DMS153 (cell line): ENCODE data around the gene FRMD8.

ENCODE experiments used
- DNase-seq: peaks from one replicate; lab custom pipeline; 2025; lab: John Stamatoyannopoulos, UW

Gene FRMD8

DNA sequence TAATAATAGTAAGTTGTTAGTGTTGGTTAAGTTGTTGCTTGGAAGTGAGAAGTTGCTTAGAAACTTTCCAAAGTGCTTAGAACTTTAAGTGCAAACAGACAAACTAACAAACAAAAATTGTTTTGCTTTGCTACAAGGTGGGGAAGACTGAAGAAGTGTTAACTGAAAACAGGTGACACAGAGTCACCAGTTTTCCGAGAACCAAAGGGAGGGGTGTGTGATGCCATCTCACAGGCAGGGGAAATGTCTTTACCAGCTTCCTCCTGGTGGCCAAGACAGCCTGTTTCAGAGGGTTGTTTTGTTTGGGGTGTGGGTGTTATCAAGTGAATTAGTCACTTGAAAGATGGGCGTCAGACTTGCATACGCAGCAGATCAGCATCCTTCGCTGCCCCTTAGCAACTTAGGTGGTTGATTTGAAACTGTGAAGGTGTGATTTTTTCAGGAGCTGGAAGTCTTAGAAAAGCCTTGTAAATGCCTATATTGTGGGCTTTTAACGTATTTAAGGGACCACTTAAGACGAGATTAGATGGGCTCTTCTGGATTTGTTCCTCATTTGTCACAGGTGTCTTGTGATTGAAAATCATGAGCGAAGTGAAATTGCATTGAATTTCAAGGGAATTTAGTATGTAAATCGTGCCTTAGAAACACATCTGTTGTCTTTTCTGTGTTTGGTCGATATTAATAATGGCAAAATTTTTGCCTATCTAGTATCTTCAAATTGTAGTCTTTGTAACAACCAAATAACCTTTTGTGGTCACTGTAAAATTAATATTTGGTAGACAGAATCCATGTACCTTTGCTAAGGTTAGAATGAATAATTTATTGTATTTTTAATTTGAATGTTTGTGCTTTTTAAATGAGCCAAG, 38.9 kb downstream of the FRMD8 start:
- no peak for DNase-seq

DNA sequence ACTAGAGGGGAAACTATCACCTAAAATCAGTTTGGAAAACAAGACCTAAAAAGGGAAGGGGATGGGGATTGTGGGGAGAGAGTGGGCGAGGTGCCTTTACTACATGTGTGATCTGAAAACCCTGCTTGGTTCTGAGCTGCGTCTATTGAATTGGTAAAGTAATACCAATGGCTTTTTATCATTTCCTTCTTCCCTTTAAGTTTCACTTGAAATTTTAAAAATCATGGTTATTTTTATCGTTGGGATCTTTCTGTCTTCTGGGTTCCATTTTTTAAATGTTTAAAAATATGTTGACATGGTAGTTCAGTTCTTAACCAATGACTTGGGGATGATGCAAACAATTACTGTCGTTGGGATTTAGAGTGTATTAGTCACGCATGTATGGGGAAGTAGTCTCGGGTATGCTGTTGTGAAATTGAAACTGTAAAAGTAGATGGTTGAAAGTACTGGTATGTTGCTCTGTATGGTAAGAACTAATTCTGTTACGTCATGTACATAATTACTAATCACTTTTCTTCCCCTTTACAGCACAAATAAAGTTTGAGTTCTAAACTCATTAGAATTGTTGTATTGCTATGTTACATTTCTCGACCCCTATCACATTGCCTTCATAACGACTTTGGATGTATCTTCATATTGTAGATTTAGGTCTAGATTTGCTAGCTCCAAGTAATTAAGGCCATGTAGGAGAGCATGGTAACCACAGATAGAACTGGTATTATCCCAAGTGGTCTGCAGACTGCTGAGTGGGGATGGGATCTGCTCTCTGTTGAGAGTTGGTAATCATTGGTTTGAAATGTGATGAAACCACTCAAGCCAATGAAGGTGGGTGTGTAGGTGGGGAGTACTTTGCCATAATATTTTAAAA, 39.8 kb downstream of the FRMD8 start:
- DNase-seq: no peak

GRCh38 chr11:65426839-65427690, 40.6 kb downstream of the FRMD8 start:
- no peak for DNase-seq

- no peak for DNase-seq
Observed at GRCh38 chr11:65427691-65428577, 41.5 kb downstream of the FRMD8 start.

DNA sequence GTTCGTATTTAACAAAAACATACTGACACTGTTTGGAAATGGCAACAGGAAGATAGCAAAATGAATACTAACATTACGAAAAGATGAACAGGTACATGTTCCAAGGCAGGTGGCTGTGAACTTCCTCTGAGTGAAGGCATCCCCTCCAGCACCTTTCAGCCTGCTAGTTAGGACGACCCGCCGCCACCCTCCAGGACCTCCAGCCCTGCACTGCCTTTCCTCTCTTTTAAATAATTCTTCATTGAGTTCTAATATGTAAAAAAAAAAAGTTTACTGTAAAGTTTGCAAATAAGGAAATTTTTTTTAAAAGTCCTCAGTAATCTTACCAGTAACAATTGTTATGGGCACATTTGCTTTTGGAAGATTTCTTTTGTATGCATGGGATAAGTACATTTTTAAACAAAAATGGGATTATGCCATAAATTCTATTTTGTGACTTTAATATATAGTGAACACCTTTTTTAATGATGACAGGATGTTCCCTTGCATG, 42.2 kb downstream of the FRMD8 start:
- DNase-seq: no peak

DNA sequence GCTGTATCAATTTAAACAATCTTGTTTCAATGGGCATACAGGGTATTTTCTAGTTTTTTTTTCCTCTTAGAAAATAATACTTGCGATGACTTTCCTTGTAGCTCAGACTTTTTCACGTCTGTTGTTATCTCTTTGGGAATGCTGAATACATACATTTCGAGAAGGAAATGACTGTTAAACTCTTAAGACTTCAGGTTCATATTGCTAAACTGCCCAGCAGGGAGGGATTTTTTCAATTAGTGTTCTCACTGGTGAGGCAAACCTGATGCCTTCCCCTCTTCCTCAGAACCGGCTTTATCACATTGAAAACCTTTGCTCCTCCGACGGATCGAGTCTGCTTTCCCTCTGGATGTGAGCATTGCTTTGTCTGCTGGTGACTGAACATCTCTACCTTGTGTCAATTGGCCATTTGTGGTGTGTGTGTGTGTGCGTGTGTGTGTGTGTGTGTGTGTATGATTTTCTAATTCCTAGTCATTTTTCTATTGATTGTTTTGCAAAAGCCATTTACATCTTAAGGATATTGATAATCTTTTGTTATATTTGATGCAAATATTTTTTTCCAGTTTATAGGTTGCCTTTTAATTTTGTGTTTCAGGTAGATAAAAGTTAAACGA, 42.7 kb downstream of the FRMD8 start:
- no peak for DNase-seq

DNA sequence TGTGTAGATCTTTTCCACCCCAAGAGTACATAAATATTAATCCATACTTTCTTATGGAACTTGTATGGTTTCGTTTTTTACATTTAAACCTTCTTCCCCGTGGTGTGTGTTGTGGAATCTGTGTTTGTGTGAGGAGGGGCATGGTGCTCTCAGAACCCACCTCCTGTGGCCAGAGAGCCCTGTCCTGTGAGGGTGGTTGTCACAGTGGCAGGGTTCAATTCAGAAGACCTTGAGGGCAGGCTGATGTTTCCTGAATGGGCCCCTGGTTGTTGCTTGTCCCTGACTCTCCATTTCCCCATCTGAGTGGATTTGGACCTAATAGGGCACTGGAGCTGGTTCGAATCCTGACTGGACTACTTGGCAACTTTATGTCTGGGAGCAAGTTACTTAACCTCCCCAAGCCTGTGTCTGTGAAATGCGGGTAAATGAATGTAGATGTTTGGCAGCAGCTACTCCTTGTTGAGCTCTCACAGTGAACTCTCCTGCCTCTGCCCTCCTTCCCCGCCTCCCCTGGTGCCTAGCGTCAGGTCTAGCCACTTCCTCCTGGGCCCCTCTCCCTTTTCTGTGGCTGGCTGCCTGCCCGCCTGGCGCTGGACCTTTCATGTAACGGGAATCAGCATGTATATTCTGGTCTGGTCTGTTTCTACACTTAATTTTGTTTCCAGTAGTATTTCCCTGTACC, 43.4 kb downstream of the FRMD8 start:
- DNase-seq: no peak

DNA sequence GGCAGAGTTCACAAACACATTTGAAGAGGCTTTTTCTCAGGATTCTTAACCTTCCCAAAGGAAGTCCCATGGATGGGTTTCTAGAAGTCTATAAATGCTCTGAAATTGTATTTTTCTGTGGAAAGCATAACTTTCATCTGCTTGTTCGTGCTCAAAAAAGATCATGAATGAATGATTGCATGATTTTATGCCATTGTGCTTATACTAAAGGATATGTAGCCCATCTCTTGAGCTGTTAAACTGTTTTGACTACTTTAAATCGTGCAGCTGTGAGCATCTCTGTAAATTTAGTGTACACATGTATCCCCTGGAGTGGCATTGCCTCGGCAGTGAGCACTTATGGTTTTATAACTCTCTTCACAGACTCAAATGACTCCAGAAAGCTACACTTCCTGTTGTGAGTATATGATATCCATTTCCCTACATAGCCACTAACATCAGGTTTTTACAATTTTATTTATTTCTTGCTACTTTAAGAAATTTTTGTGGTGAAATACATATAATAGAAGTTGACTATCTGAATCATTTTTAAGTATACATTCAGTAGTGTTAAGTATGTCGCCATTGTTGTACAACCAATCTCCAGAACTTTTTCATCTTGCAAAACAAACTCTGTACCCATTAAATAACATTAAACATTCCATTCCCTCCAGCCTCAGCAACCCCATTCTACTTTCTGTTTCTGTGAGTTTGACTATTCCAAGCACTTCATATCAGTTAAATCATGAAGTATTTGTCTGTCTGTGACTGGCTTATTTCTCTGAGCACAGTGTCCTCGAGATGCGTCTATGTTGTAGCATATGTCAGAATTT, 44.2 kb downstream of the FRMD8 start:
- DNase-seq: no peak

- no peak for DNase-seq
Observed at GRCh38 chr11:65431451-65432099, 45.1 kb downstream of the FRMD8 start.

DNA sequence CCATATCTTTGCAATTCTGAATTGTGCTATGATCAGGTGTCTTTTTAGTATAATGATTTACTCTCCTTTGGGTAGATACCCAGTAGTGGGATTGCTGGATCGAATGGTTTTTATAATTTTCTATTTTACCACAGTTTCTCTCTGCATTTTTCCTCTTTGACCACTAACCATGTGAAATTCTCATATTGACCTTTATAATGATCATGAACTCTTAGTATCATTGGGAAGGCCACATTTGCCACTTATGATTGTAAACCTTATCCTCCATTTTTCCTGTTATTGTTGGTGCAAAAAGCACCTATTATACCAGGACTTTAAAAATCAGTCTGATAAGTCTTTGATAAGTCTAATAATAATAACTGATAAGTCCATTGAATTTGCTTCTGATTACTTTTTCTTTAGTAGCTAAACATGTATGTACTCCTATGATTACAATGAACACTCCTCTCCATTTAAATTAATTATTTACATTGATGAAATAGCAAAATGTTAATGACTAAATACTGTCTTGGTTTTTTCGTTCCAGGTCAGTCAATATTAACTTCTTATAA, 45.7 kb downstream of the FRMD8 start:
- DNase-seq: no peak

GRCh38 chr11:65432686-65433582, 46.5 kb downstream of the FRMD8 start:
- DNase-seq: no peak

DNA sequence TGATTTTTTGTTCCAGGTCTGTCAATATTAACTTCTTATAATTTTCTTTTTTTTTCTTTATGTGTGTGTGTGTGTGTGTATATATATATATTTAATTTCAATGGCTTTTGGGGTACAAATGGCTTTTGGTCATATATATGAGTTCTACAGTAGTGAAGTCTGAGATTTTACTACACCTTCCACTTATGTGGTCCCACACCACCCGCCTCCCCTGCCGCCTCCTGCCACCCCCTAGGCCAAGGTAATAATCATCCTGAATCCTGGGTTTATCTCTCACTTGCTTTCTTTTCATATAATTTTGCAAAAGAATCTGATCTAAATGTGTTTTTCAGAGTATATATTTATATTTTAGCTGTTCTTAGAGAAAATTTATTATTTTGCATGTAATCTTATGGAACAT, 47.2 kb downstream of the FRMD8 start:
- no peak for DNase-seq

GRCh38 chr11:65434057-65434666, 47.7 kb downstream of the FRMD8 start:
- DNase-seq: no peak

DNA sequence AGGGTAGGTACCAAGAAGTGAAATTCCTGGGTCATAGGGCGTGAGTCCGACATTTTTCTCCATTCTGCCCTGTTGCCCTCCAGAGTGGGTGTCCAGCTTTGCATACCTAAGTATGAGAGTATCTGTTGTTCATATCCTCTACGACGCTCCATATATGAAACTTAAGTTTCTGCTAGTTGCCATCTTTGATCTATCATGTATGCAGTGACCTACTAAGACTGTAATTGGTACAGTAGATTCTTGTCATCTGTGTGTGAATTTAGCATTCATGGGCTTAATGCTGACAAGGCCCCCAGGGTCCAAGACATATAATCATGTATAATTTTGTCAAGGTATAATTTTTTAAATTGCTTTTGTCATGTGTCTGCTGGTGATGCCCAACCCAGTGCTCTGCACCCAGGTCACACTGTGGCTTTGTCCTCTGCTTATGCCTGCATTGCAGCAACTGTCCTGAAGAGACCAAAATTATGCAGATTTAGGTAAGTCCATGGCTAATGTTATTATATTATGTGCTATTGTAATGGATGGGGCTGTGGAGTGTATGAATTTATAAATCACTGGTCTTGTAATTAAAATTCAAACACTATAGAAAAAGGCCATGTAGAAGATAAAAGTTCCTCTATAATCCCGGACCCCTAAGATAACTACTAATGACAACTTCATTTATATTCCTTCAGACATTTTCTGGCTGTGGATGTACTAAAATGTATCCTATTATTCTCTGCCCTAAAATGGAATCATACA, 48.4 kb downstream of the FRMD8 start:
- no peak for DNase-seq

GRCh38 chr11:65435411-65435931, 49.0 kb downstream of the FRMD8 start:
- DNase-seq: no peak

GRCh38 chr11:65435981-65436411, 49.6 kb downstream of the FRMD8 start:
- DNase-seq: no peak
